HG02852 (cell line): ENCODE data around the gene CTSA.

Experiments used
- ATAC-seq: cut with Tn5 transposase; IDR thresholded peaks from one replicate; pipeline ENCODE4 v1.9.1; 2021; ENCODE audit warnings: mild to moderate bottlenecking, moderate library complexity; ENCODE audit not compliant: unreplicated experiment

Gene CTSA

GRCh38 chr20:45890985-45891983, at the start of gene CTSA, which contains the start of gene NEURL2:
Gene CTSA (plus strand): TSS chr20:45891335. CDS start chr20:45891569, 234 bp downstream.
Gene NEURL2 (minus strand): TSS chr20:45891208. CDS start chr20:45890991, 217 bp downstream.
- peak; percentile 81 for ATAC-seq

GRCh38 chr20:45841407-45842129, 49.6 kb upstream of the CTSA start:
- no peak for ATAC-seq

GRCh38 chr20:45842169-45842812, 48.8 kb upstream of the CTSA start:
- ATAC-seq = peak; percentile 67

GRCh38 chr20:45843506-45843905, 47.6 kb upstream of the CTSA start:
- no peak for ATAC-seq

GRCh38 chr20:45845452-45845851, 45.7 kb upstream of the CTSA start:
- ATAC-seq = no peak

- ATAC-seq = no peak
Measured at GRCh38 chr20:45848421-45848820, 42.7 kb upstream of the CTSA start.

- ATAC-seq = no peak
Measured at GRCh38 chr20:45848969-45849582, 42.1 kb upstream of the CTSA start.

- no peak for ATAC-seq
Measured at GRCh38 chr20:45850238-45850637, 40.9 kb upstream of the CTSA start.

GRCh38 chr20:45850926-45851325, 40.2 kb upstream of the CTSA start:
- ATAC-seq = no peak

- ATAC-seq = no peak
Measured at GRCh38 chr20:45851501-45851900, 39.6 kb upstream of the CTSA start.

- no peak for ATAC-seq
Measured at GRCh38 chr20:45852326-45852725, 38.8 kb upstream of the CTSA start.

- no peak for ATAC-seq
Measured at GRCh38 chr20:45853484-45853883, 37.7 kb upstream of the CTSA start.

- peak; percentile 96 for ATAC-seq
Measured at GRCh38 chr20:45857114-45857881, 33.8 kb upstream of the CTSA start, which contains the start of the genes ACOT8 and ZSWIM3. Gene ACOT8 (minus strand): TSS chr20:45857392. CDS start chr20:45857315, 77 bp downstream. Gene ZSWIM3 (plus strand): TSS chr20:45857614. CDS start chr20:45857826, 212 bp downstream.

- peak; percentile 19 for ATAC-seq
Measured at GRCh38 chr20:45857882-45858216, 33.3 kb upstream of the CTSA start.

GRCh38 chr20:45859916-45860315, 31.2 kb upstream of the CTSA start:
- ATAC-seq = no peak

- no peak for ATAC-seq
Measured at GRCh38 chr20:45860560-45861220, 30.4 kb upstream of the CTSA start.

GRCh38 chr20:45861221-45862075, 29.7 kb upstream of the CTSA start:
- no peak for ATAC-seq
